Activated CD8-positive, alpha-beta T cell treated with anti-CD3 and anti-CD28 coated beads for 36 hours (primary cell): ENCODE measurements around the gene TESK2. TPM values are rescaled to one million over a fixed set of nuclear protein-coding genes. Genes with fewer than 3 reads are reported as not detected.

Experiments
- ATAC-seq: fragments of 200-7000 bp; cut with Tn5 transposase; one replicate; pipeline ENCODE4 v1.10.0; 2021; ENCODE audit warnings: mild to moderate bottlenecking, moderate library complexity
- CTCF ChIA-PET: fragments of 350-600 bp; sonication (Branson Sonifier 250); formaldehyde crosslinking; loops from one replicate; lab custom pipeline; 2021; ENCODE audit warnings: antibody characterized with exemption; lab: Charles Lee
- POLR2A ChIA-PET: fragments of 350-600 bp; sonication (Branson Sonifier 250); formaldehyde crosslinking; loops from one replicate; lab custom pipeline; 2021; ENCODE audit warnings: antibody characterized with exemption; lab: Charles Lee
- DNase-seq: peaks from one replicate; pipeline ENCODE4 v3.0.0-alpha.2; 2020
- H3K27ac Mint-ChIP-seq: one replicate; pipeline ENCODE4 v1.8.0; 2021; ENCODE audit warnings: mild to moderate bottlenecking, mixed read lengths
- H3K27me3 Mint-ChIP-seq: one replicate; pipeline ENCODE4 v1.8.0; 2021; ENCODE audit warnings: mixed read lengths
- H3K36me3 Mint-ChIP-seq: one replicate; pipeline ENCODE4 v1.8.0; 2021; ENCODE audit warnings: low read depth, mixed read lengths
- H3K4me1 Mint-ChIP-seq: one replicate; pipeline ENCODE4 v1.8.0; 2021; ENCODE audit warnings: low read depth, mixed read lengths
- H3K4me3 Mint-ChIP-seq: one replicate; pipeline ENCODE4 v1.8.0; 2021; ENCODE audit warnings: mild to moderate bottlenecking, moderate library complexity, mixed read lengths
- H3K9me3 Mint-ChIP-seq: one replicate; pipeline ENCODE4 v1.8.0; 2021; ENCODE audit warnings: mixed read lengths
- CTCF ChIP-seq: fragments of 200-600 bp; IDR thresholded peaks from one replicate; pipeline ENCODE4 v1.8.0; 2022; ENCODE audit warnings: antibody characterized with exemption, mild to moderate bottlenecking
- intact Hi-C: fragments of 100-400 bp; cut with micrococcal nuclease; formaldehyde crosslinking; loops from one replicate; pipeline ENCODE4 v1.10.0; 2022
- total RNA-seq, 2 experiments: library from RNA; stranded (reverse); gene quantifications; one replicate each; pipeline ENCODE4 v1.2.3, GENCODE V29; 2021

The TESK2 gene
- total RNA-seq, 2 experiments from 2014 or later: 2.9 to 3.7 TPM

DNA sequence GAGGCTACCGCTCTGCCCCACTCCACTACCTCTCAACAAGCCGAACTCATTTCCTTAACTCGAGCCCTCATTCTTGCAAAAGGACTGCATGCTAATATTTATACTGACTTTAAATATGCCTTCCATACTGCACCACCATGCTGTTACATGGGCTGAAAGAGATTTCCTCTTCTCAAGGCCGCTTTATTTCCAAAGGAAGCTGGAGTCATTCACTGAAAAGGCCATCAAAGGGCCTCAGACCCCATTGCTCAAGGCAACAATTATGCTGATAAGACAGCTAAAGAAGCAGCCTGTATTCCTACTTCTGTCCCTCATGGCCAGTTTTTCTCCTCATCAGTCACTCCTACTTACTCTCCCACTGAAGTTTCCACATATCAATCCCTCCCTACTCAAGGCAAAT, 171.2 kb downstream of the TESK2 start:
- POLR2A ChIA-PET: interaction anchor here (1.2 kb wide), 1 partner anchor 14 kb away, joined by 3 read pairs; no protein-coding TSS in a partner anchor
- no peaks in the 10 kb centered on the region for H3K9me3 Mint-ChIP-seq
- CTCF ChIA-PET: no interaction called here
- DNase-seq (no peak), ATAC-seq (no peak)
- intact Hi-C loops: no loop called here
- no peak overlapping the region for H3K4me3 Mint-ChIP-seq
- no peak for TF ChIP-seq CTCF
- H3K27ac Mint-ChIP-seq: no peak overlapping the region
- no peaks in the 10 kb centered on the region for H3K4me1 Mint-ChIP-seq
- no peaks in the 10 kb centered on the region for H3K27me3 Mint-ChIP-seq
- no peaks in the 10 kb centered on the region for H3K36me3 Mint-ChIP-seq

- no peak for TF ChIP-seq CTCF
- Mint-ChIP-seq H3K27me3 (no peaks in the 10 kb centered on the region), H3K9me3 (no peaks in the 10 kb centered on the region)
Observed at GRCh38 chr1:45317166-45317565, 173.8 kb downstream of the TESK2 start.

DNA sequence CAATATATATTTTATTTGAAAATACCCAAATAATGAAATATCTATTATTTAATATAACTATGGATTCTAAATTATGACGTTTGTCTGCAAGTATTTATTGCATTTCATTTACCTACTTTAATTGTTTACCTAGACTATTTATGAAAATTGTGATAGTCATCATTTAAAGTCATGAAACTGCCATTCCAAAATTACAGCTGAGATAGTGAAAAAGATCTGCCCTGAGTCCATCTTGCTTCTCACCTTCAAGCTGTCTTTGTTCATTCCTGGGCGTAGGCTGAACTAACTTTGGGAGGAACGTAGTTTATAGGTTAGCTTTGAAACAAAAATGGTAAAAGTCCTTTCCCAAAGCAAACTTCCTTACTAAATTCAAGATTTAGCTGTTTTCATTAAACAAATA, 176.7 kb downstream of the TESK2 start:
- no peak overlapping the region for H3K4me3 Mint-ChIP-seq
- no peak overlapping the region for H3K27ac Mint-ChIP-seq
- ATAC-seq (no peak), DNase-seq (no peak)
- no peaks in the 10 kb centered on the region for H3K9me3 Mint-ChIP-seq
- intact Hi-C loops: no loop called here
- no peaks in the 10 kb centered on the region for H3K36me3 Mint-ChIP-seq
- no peaks in the 10 kb centered on the region for H3K27me3 Mint-ChIP-seq
- ChIA-PET POLR2A (interaction anchor here (0.6 to 1.3 kb wide), 4 partner anchors 13 to 318 kb away, joined by 3 to 4 read pairs (median 3); no protein-coding TSS in a partner anchor), CTCF (interaction anchor here (1.4 to 2.5 kb wide), 2 partner anchors 11 to 13 kb away, joined by 4 to 7 read pairs; no protein-coding TSS in a partner anchor)
- H3K4me1 Mint-ChIP-seq: no peaks in the 10 kb centered on the region
- TF ChIP-seq CTCF: no peak

More at GRCh38 chr1:45317166-45317565, 173.8 kb downstream of the TESK2 start:
- DNase-seq: no peak
- ChIA-PET POLR2A (no interaction called here), CTCF (no interaction called here)
- H3K4me1 Mint-ChIP-seq: no peaks in the 10 kb centered on the region
- no peaks in the 10 kb centered on the region for H3K36me3 Mint-ChIP-seq
- intact Hi-C loops: no loop called here
- H3K4me3 Mint-ChIP-seq: no peak overlapping the region
- ATAC-seq: no peak
- no peak overlapping the region for H3K27ac Mint-ChIP-seq

- DNase-seq (no peak), ATAC-seq (no peak)
- ChIA-PET POLR2A (interaction anchor here (0.7 to 4.7 kb wide), 5 partner anchors 20 to 488 kb away, joined by 4 to 58 read pairs (median 10); partner anchors contain the start of genes HECTD3, HPDL, MUTYH and TOE1), CTCF (interaction anchor here (1.0 to 2.6 kb wide), 8 partner anchors 17 to 296 kb away, joined by 3 to 7 read pairs (median 4); partner anchors contain the start of genes HECTD3, MUTYH and TOE1)
- intact Hi-C loops: loop anchor here (10.0 kb wide), 1 partner anchor 502 kb away; the partner anchor contains the start of genes BTBD19, DYNLT4 and PLK3
- Mint-ChIP-seq H3K4me1 (peaks cover 37% of the 10 kb centered on the region), H3K27ac (peak overlapping the region; percentile 98), H3K4me3 (no peak overlapping the region), H3K9me3 (no peaks in the 10 kb centered on the region), H3K36me3 (peaks cover 5% of the 10 kb centered on the region), H3K27me3 (no peaks in the 10 kb centered on the region)
- no peak for TF ChIP-seq CTCF
Observed at GRCh38 chr1:45306905-45307304, 184.1 kb downstream of the TESK2 start.

DNA sequence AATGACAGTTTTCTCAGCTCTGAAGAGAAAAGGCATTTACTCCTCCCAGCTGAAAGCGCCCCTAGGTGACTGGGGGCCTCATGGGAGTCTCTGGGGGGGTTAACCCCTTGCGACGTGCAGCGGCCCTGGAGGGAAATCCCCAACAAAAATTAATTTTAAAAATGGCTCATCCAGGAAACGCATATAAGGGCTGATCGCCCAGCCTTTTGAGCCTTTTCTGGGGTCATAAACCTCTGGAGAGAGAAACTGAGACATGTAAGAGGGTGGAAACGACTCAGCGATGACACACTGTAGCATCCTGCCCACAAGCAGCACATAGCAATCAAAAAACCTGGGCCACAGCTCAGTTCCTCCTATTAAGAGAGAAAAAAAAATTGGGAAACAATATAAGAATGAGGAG, 184.6 kb downstream of the TESK2 start:
- ChIA-PET CTCF (interaction anchor here (1.0 to 2.6 kb wide), 10 partner anchors 14 to 575 kb away, joined by 3 to 7 read pairs (median 4); partner anchors contain the start of genes HECTD3, MUTYH, RNU5D-1 and TOE1), POLR2A (interaction anchor here (0.6 to 4.7 kb wide), 7 partner anchors 17 to 575 kb away, joined by 3 to 58 read pairs (median 7); partner anchors contain the start of genes HECTD3, HPDL, MUTYH and TOE1)
- intact Hi-C loops: loop anchor here (10.0 kb wide), 1 partner anchor 502 kb away; the partner anchor contains the start of genes BTBD19, DYNLT4 and PLK3
- peaks cover 5% of the 10 kb centered on the region for H3K36me3 Mint-ChIP-seq
- H3K9me3 Mint-ChIP-seq: no peaks in the 10 kb centered on the region
- ATAC-seq (peak; percentile 50), DNase-seq (peak; percentile 87)
- H3K4me3 Mint-ChIP-seq: peak overlapping the region; percentile 91
- H3K27me3 Mint-ChIP-seq: no peaks in the 10 kb centered on the region
- TF ChIP-seq CTCF: no peak
- H3K4me1 Mint-ChIP-seq: peaks cover 40% of the 10 kb centered on the region
- H3K27ac Mint-ChIP-seq: peak overlapping the region; percentile 98
